HG03565 (cell line): Measurements from ENCODE around the gene AP1S3.
"Not testable (repeated sequence)": the region's sequence is repeated elsewhere in the genome, so short reads cannot be mapped to it uniquely, and the experiment has no call there.

ENCODE experiments used
- ATAC-seq: cut with Tn5 transposase; IDR thresholded peaks from one replicate; pipeline ENCODE4 v1.9.1; 2021; ENCODE audit warnings: mild to moderate bottlenecking, moderate library complexity; ENCODE audit not compliant: unreplicated experiment

AP1S3 gene

GRCh38 chr2:223837287-223838061, at the start of gene AP1S3:
TSS of gene AP1S3 (minus strand) at chr2:223837582. CDS start at chr2:223837450, 132 bp downstream.
- ATAC-seq: peak; percentile 66

- ATAC-seq: no peak
Observed at GRCh38 chr2:223887127-223887526, 49.7 kb upstream of the AP1S3 start.

GRCh38 chr2:223886726-223887125, 49.3 kb upstream of the AP1S3 start:
- no peak for ATAC-seq

GRCh38 chr2:223884399-223884798, 47.0 kb upstream of the AP1S3 start:
- peak; percentile 88 for ATAC-seq

GRCh38 chr2:223882715-223883114, 45.3 kb upstream of the AP1S3 start:
- ATAC-seq: no peak

- no peak for ATAC-seq
Observed at GRCh38 chr2:223880796-223881195, 43.4 kb upstream of the AP1S3 start.

- no peak for ATAC-seq
Observed at GRCh38 chr2:223877721-223878410, 40.5 kb upstream of the AP1S3 start.

GRCh38 chr2:223873672-223874071, 36.3 kb upstream of the AP1S3 start:
- ATAC-seq: no peak

- not testable (repeated sequence) for ATAC-seq
Observed at GRCh38 chr2:223872772-223873171, 35.4 kb upstream of the AP1S3 start.

GRCh38 chr2:223871661-223872060, 34.3 kb upstream of the AP1S3 start:
- ATAC-seq: not testable (repeated sequence)

GRCh38 chr2:223870840-223871611, 33.6 kb upstream of the AP1S3 start:
- ATAC-seq: no peak

GRCh38 chr2:223868005-223868404, 30.6 kb upstream of the AP1S3 start:
- peak; percentile 43 for ATAC-seq

GRCh38 chr2:223865907-223866508, 28.6 kb upstream of the AP1S3 start:
- ATAC-seq: peak; percentile 47

GRCh38 chr2:223865124-223865523, 27.7 kb upstream of the AP1S3 start:
- ATAC-seq: no peak

- ATAC-seq: no peak
Observed at GRCh38 chr2:223863491-223863890, 26.1 kb upstream of the AP1S3 start.

GRCh38 chr2:223860809-223861738, 23.7 kb upstream of the AP1S3 start:
- no peak for ATAC-seq

GRCh38 chr2:223859070-223859469, 21.7 kb upstream of the AP1S3 start:
- ATAC-seq: no peak

GRCh38 chr2:223856584-223856983, 19.2 kb upstream of the AP1S3 start:
- ATAC-seq: no peak

GRCh38 chr2:223856021-223856420, 18.6 kb upstream of the AP1S3 start:
- ATAC-seq: no peak

GRCh38 chr2:223855426-223855825, 18.0 kb upstream of the AP1S3 start:
- no peak for ATAC-seq
